Measurements from ENCODE around the gene LAMP2.

DNA sequence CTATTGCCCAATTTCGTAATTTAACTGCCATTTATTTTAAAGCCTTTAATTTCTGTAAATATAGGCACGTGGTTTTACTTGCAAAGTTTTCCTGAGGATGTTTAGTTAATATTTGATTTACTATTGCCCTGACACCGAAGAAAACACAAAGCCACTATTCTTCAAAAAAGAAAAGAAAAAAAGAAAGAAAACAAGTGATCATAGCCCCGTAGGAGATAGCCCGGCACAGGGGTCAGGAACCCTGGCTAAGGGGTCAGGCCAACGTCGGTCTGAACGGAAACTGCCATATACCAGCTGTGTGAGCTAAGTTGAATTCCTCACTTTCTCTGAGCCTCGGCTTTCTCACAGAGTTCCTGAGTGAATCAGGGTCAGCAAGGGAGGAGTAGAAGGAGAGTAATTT, 17.7 kb upstream of the LAMP2 start:
- TF ChIP-seq, protein P1, sequence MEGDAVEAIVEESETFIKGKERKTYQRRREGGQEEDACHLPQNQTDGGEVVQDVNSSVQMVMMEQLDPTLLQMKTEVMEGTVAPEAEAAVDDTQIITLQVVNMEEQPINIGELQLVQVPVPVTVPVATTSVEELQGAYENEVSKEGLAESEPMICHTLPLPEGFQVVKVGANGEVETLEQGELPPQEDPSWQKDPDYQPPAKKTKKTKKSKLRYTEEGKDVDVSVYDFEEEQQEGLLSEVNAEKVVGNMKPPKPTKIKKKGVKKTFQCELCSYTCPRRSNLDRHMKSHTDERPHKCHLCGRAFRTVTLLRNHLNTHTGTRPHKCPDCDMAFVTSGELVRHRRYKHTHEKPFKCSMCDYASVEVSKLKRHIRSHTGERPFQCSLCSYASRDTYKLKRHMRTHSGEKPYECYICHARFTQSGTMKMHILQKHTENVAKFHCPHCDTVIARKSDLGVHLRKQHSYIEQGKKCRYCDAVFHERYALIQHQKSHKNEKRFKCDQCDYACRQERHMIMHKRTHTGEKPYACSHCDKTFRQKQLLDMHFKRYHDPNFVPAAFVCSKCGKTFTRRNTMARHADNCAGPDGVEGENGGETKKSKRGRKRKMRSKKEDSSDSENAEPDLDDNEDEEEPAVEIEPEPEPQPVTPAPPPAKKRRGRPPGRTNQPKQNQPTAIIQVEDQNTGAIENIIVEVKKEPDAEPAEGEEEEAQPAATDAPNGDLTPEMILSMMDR (IDR thresholded peaks at IDR 0.05) = no peak
- no peak for TF ChIP-seq EP300 (IDR thresholded peaks at IDR 0.05)

Data from sigmoid colon (tissue), 4 donors.